Superior temporal gyrus (tissue), 1 donor: ENCODE data around the gene RHOB.
"Not testable (repeated sequence)": the region's sequence is repeated elsewhere in the genome, so short reads cannot be mapped to it uniquely, and the experiment has no call there.

Source experiments
- DNase-seq: peaks from one replicate; pipeline ENCODE4 v3.0.0-alpha.2; 2016; ENCODE audit errors: extremely low spot score

Gene RHOB

GRCh38 chr2:20490300-20491181 is 43.7 kb downstream of the RHOB start:
- no peak for DNase-seq

- no peak for DNase-seq
These were observed 45.1 kb downstream of the RHOB start for GRCh38 chr2:20491739-20492531.

- not testable (repeated sequence) for DNase-seq
These were observed 46.2 kb downstream of the RHOB start for GRCh38 chr2:20493095-20493494.

GRCh38 chr2:20494241-20494640 is 47.4 kb downstream of the RHOB start:
- no peak for DNase-seq

GRCh38 chr2:20496076-20496872 is 49.4 kb downstream of the RHOB start:
- no peak for DNase-seq

GRCh38 chr2:20496942-20497341 is 50.1 kb downstream of the RHOB start:
- no peak for DNase-seq
